NCI-H187 (cell line): ENCODE data around the gene KDELR1.
A peak's percentile ranks its signal among the peaks of the same experiment; 100 is the strongest.

Source experiments
- DNase-seq, 2 experiments: peaks; one replicate each; lab custom pipeline; 2025; lab: John Stamatoyannopoulos, UW

Gene KDELR1

GRCh38 chr19:48391100-48392005 is at the start of gene KDELR1:
Gene KDELR1 (minus strand): TSS chr19:48391551. CDS start chr19:48391358, 193 bp downstream.
- DNase-seq = peak; percentile 35 to 70

- DNase-seq = no peak
These were observed 45.2 kb upstream of the KDELR1 start for GRCh38 chr19:48436586-48436985.

- DNase-seq = no peak
These were observed 42.0 kb upstream of the KDELR1 start for GRCh38 chr19:48433337-48433736.

GRCh38 chr19:48428670-48429069 is 37.3 kb upstream of the KDELR1 start:
- no peak for DNase-seq

GRCh38 chr19:48424694-48425219 is 33.4 kb upstream of the KDELR1 start:
- DNase-seq = no peak

GRCh38 chr19:48421548-48421947 is 30.2 kb upstream of the KDELR1 start:
- no peak for DNase-seq

- DNase-seq = peak in 1 of 2 experiments; percentile 51
These were observed 28.0 kb upstream of the KDELR1 start for GRCh38 chr19:48419158-48419920.

GRCh38 chr19:48418317-48419064 is 27.1 kb upstream of the KDELR1 start:
- DNase-seq = no peak

GRCh38 chr19:48417421-48417820 is 26.1 kb upstream of the KDELR1 start:
- DNase-seq = no peak

GRCh38 chr19:48415806-48416221 is 24.5 kb upstream of the KDELR1 start:
- no peak for DNase-seq

GRCh38 chr19:48415395-48415794 is 24.0 kb upstream of the KDELR1 start:
- DNase-seq = peak in 1 of 2 experiments; percentile 42

GRCh38 chr19:48413879-48414587 is 22.7 kb upstream of the KDELR1 start:
- DNase-seq = no peak

GRCh38 chr19:48405850-48406249 is 14.5 kb upstream of the KDELR1 start:
- DNase-seq = no peak

- no peak for DNase-seq
These were observed 13.8 kb upstream of the KDELR1 start for GRCh38 chr19:48405010-48405659.

GRCh38 chr19:48403606-48404005 is 12.3 kb upstream of the KDELR1 start:
- no peak for DNase-seq

GRCh38 chr19:48401287-48401686 is 9.9 kb upstream of the KDELR1 start:
- DNase-seq = no peak

- DNase-seq = peak; percentile 69 to 84
These were observed 8.8 kb upstream of the KDELR1 start for GRCh38 chr19:48400018-48400742.

GRCh38 chr19:48398375-48399235 is 7.3 kb upstream of the KDELR1 start:
- peak; percentile 65 to 90 for DNase-seq

- no peak for DNase-seq
These were observed 6.7 kb upstream of the KDELR1 start for GRCh38 chr19:48398102-48398374.
